Measurements from ENCODE around the gene GNAI3. TPM values are rescaled to one million over a fixed set of nuclear protein-coding genes. Genes with fewer than 3 reads are reported as not detected.

Gene GNAI3
- total and polyA plus RNA-seq, 2 of the 8 experiments (the other 6 are each of a cell fraction or from before 2014, with no cell fraction given): 4.0 to 9.8 TPM

DNA sequence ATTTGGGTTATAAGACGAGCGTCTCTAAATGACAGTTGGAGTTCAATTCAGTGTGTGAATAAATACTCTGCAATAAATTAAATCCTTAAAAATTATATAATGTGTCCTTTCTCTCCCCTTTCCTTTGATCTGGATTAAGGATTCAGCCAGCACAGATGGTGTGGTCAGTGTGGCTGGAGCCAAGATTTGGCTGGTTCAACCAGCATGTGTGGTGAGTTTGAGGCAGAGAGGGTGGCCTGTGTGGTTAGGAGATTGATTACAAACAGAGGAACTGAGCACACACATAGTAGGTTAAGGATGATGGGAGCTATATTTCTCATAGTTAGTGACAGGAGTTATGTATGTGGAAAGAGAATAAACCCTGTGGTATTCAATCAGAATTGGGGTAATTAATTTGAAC, 24.7 kb upstream of the GNAI3 start:
- Histone ChIP-seq H3K27me3 (replicated peaks in 1 of 4; ENCODE audit: control insufficient read depth in 3 of 4, extremely low read depth in 1 of 4, insufficient read depth in 3 of 4, low read length in 3 of 4) (0 out of 7 replicates have a peak, but pooled peaks cover 0 to 2% (median 0%) of the 10 kb centered on the region in 4 experiments), H2AFZ (ENCODE audit: low read length) (no peak overlapping the region), H4K5ac (ENCODE audit: insufficient read length, low read depth, low read length) (no peak overlapping the region), H4K8ac (ENCODE audit: extremely low read depth, insufficient read depth, low read length) (no peak overlapping the region), H2BK5ac (ENCODE audit: low read depth, low read length) (no peak overlapping the region), H4K20me1 (replicated peaks in 1 of 2; ENCODE audit: control insufficient read depth in 1 of 2, insufficient read depth in 2 of 2, low read length in 2 of 2) (no peaks in the 10 kb centered on the region), H3K9me3 (ENCODE audit: insufficient read depth in 2 of 2, low read depth in 1 of 2, low read length in 1 of 2) (no peaks in the 10 kb centered on the region), H3K56ac (replicated peaks; ENCODE audit: insufficient read length, low read depth, low read length) (no peak overlapping the region), H3K27ac (ENCODE audit: low read depth, low read length) (no peak overlapping the region), H3K4me2 (ENCODE audit: insufficient read depth in 1 of 2, low read depth in 2 of 2, low read length in 2 of 2) (no peak overlapping the region), H3K23me2 (ENCODE audit: low read depth, low read length) (no peaks in the 10 kb centered on the region), H3K23ac (ENCODE audit: insufficient read length) (no peak overlapping the region), H2BK12ac (ENCODE audit: low read depth, low read length) (no peak overlapping the region), H2BK20ac (ENCODE audit: low read length) (no peak overlapping the region), H3K14ac (ENCODE audit: insufficient read length) (no peak overlapping the region), H3K4me3 (ENCODE audit: extremely low read depth in 1 of 4, insufficient read depth in 2 of 4, low read depth in 3 of 4, low read length in 4 of 4) (no peak overlapping the region), H3K9ac (replicated peaks in 1 of 4; ENCODE audit: extremely low read depth in 1 of 4, low read depth in 3 of 4, low read length in 3 of 4) (no peak overlapping the region), H3K4ac (replicated peaks; ENCODE audit: insufficient read length, low read depth, low read length) (no peak overlapping the region), H4K91ac (replicated peaks; ENCODE audit: insufficient read length, low read length) (no peak overlapping the region), H3K18ac (ENCODE audit: extremely low read depth, low read length) (no peak overlapping the region), H2BK120ac (replicated peaks; ENCODE audit: low read depth, low read length) (no peak overlapping the region), H3K4me1 (replicated peaks in 1 of 4; ENCODE audit: control insufficient read depth in 3 of 4, insufficient read depth in 4 of 4, low read length in 3 of 4) (no peaks in the 10 kb centered on the region), H3K79me2 (ENCODE audit: control insufficient read depth in 1 of 2, insufficient read depth in 2 of 2, low read length in 2 of 2) (no peaks in the 10 kb centered on the region), H3K79me1 (ENCODE audit: low read depth, low read length) (no peaks in the 10 kb centered on the region), H2AK5ac (ENCODE audit: low read depth, low read length) (no peak overlapping the region), H3K36me3 (ENCODE audit: control insufficient read depth in 2 of 4, insufficient read depth in 4 of 4, low read length in 3 of 4) (no peaks in the 10 kb centered on the region), H2BK15ac (ENCODE audit: low read length) (no peak overlapping the region)
- no peak for FAIRE-seq
- WGBS, 2 experiments (ENCODE audit: extremely low coverage in 1 of 2, insufficient coverage in 1 of 2, insufficient read length in 1 of 2, insufficient replicate concordance in 2 of 2, low coverage in 1 of 2, low lambda C conversion rate in 2 of 2, missing lambda C conversion rate in 1 of 2): 88% methylated on average over 2 of the region's 2 CpGs; no CpG with 5 or more reads in 1 of the 2 experiments
- POLR2A ChIA-PET (ENCODE audit: partially characterized antibody): interaction anchor here (1.4 kb wide), 1 partner anchor 16 kb away, joined by 3 read pairs; no protein-coding TSS in a partner anchor
- CTCF ChIA-PET (ENCODE audit: partially characterized antibody): interaction anchor here (3.3 to 26.3 kb wide), 2 partner anchors 9 to 25 kb away, joined by 35 to 1755 read pairs; partner anchors contain the start of genes AMIGO1, ATXN7L2 and CYB561D1
- DNase-seq (ENCODE audit: low read depth in 1 of 2, low spot score in 2 of 2): no peak
- TF ChIP-seq RXRA (IDR thresholded peaks at IDR 0.05; ENCODE audit: insufficient read depth, low read depth, low read length): no peak
- TF ChIP-seq POLR2AphosphoS5 (IDR thresholded peaks at IDR 0.05; ENCODE audit: low read depth, low read length): no peak
- TF ChIP-seq CHD2 (IDR thresholded peaks at IDR 0.05; ENCODE audit: low read length): no peak
- TF ChIP-seq TEAD4 (IDR thresholded peaks at IDR 0.05; ENCODE audit: low read depth, low read length): no peak
- no peak for TF ChIP-seq CTBP2 (IDR thresholded peaks at IDR 0.05; ENCODE audit: borderline replicate concordance, insufficient read depth, insufficient read length, low read length)
- TF ChIP-seq SP2 (IDR thresholded peaks at IDR 0.05; ENCODE audit: low read length): no peak
- no peak for TF ChIP-seq CEBPB (IDR thresholded peaks at IDR 0.05; ENCODE audit: low read depth, low read length)
- TF ChIP-seq EP300 (IDR thresholded peaks at IDR 0.05; ENCODE audit: borderline replicate concordance in 1 of 2, low read depth in 2 of 2, low read length in 2 of 2): no peak
- TF ChIP-seq SIN3A (conservative IDR thresholded peaks at IDR 0.05 in 1 of 2, IDR thresholded peaks at IDR 0.05 in 1 of 2; ENCODE audit: low read depth in 1 of 2, low read length in 2 of 2): no peak
- TF ChIP-seq EZH2 (IDR thresholded peaks at IDR 0.05; ENCODE audit: low read depth, low read length, severe bottlenecking): no peak
- TF ChIP-seq KDM1A (IDR thresholded peaks at IDR 0.05; ENCODE audit: borderline replicate concordance, low read length): no peak
- no peak for TF ChIP-seq TAF7 (optimal IDR thresholded peaks at IDR 0.05; ENCODE audit: borderline replicate concordance, low read depth, low read length)
- TF ChIP-seq JUN (IDR thresholded peaks at IDR 0.05; ENCODE audit: low read depth, low read length): no peak
- TF ChIP-seq ASH2L (IDR thresholded peaks at IDR 0.05; ENCODE audit: low read length): no peak

All from H1 (cell line).